Measurements from ENCODE around the gene DCAF12.
"Not testable (repeated sequence)": the region's sequence is repeated elsewhere in the genome, so short reads cannot be mapped to it uniquely, and the experiment has no call there.

The DCAF12 gene

GRCh38 chr9:34069831-34070230 is 56.7 kb downstream of the DCAF12 start:
- DNase-seq (ENCODE audit: low read depth in 2 of 2), result no peak

- DNase-seq (ENCODE audit: low read depth in 2 of 2), result no peak
Observed at GRCh38 chr9:34065541-34065940, 61.0 kb downstream of the DCAF12 start.

- DNase-seq (ENCODE audit: low read depth in 2 of 2), result no peak
Observed at GRCh38 chr9:34059954-34060353, 66.5 kb downstream of the DCAF12 start.

- DNase-seq (ENCODE audit: low read depth in 2 of 2), result no peak
Observed at GRCh38 chr9:34059281-34059680, 67.2 kb downstream of the DCAF12 start.

GRCh38 chr9:34049630-34050384 is 76.7 kb downstream of the DCAF12 start:
- DNase-seq (ENCODE audit: low read depth in 2 of 2), result no peak

DNA sequence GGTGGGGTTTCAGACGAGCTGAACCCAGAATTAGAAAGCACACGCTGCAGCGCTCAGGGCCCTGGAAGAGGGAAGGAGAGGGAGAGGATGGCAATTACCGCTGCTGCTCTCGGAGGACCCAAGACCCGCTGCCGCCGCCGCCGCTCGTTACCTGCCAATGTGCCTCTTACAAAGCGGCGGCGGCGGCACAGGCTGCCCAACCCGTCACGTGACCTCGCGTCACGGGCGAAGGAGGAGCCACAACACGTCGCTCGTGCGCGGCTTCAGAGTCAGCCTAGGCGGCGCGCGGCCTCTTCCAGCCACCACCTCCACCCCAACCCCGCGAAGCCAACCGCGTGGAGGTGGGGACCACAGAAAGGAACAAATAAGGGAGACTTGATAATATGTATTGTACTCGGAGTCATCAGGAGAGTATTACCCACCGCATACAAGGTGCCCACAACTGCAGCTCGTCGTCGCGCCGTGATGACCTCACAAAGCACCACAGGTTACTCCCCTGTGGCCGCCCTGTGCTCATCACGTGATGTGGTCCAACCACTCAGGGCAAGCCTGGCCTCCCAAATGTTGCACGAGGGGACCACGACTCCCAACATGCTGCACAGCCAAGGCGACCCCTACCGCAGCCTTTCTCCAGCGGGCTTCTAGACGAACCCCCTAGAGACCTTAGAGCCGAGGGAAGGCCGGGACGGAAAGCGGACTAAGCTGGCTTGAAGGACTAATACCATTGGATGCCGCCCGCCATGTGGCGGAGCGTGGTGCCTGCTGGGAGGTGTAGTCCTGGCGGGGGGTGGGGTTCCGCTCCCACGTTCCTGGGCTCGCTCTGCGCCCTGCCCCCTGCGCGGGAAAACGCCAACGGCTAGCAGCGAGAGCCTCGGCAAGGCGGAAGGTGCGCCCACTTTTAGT is 77.5 kb downstream of the DCAF12 start, which contains the start of gene UBAP2:
TSS of gene UBAP2 (minus strand) at position 161 of the 903 bp plus-strand sequence. CDS start 31,739 bp downstream, outside the sequence.
- peak; percentile 82 to 90 for DNase-seq (ENCODE audit: low read depth in 2 of 2)

GRCh38 chr9:34047864-34048726 is 78.4 kb downstream of the DCAF12 start:
- DNase-seq (ENCODE audit: low read depth in 2 of 2), result peak; percentile 2 to 23

DNA sequence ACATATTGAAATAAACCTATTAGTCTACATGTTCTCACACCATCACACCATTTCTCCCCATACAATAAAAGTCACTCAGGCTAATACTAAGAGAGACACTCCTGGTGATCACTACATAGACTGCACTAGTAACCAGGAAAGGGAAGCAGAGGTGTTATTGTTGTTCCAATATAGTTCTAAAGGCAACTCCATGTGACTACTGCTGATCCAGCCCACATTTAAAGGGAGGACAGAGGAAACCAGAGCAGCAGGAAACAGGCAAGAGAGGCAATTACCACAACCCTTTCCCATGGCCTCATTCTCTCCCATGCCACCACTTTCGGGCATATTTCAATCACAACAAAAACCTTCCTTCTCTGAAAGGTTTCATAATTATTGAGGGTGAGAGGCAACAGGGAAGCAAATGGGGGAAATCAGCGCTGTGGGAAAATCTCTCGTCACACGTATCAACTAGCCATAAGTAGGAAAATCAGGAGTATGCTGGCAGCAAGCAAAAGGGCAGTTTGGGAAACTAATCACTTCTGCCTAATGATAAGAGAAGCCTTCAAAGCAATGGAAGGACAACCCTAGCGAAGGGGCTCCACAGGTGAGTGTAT is 79.6 kb downstream of the DCAF12 start:
- no peak for DNase-seq (ENCODE audit: low read depth in 2 of 2)

DNA sequence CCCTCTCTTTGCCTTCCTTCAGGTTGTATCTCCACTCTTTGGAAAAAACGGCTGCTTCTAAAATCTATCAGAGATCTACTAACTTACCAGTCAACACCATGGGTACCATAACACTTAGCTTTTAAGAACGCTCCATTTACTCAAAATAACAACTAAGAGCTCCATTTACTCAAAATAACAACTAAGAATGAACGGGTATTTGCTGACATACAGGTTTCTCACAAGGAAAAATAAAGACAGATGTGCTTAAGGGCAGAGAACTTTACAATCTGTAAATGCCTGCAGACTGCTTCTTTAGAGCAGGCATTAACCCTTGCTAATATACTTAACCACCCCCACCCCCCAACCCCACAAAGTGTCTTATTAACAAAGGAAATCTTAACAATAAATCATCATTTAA is 80.6 kb downstream of the DCAF12 start:
- no peak for DNase-seq (ENCODE audit: low read depth in 2 of 2)

DNA sequence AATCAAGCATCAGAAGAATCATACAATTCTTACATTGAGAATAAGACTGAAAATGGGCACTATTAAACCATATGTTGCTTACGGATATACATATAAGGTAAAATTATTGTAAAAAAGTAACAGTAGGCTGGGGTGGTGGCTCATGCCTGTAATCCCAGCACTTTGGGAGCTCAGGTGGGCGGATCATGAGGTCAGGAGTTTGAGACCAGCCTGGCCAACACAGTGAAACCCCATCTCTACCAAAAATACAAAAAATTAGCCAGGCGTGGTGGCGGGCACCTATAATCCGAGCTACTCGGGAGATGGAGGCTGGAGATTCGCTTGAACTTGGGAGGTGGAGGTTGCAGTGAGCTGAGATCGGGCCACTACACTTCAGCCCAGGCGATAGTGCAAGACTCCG is 84.4 kb downstream of the DCAF12 start:
- not testable (repeated sequence) for DNase-seq (ENCODE audit: low read depth in 2 of 2)

- not testable (repeated sequence) for DNase-seq (ENCODE audit: low read depth in 2 of 2)
Observed at GRCh38 chr9:34038851-34039250, 87.6 kb downstream of the DCAF12 start.

DNA sequence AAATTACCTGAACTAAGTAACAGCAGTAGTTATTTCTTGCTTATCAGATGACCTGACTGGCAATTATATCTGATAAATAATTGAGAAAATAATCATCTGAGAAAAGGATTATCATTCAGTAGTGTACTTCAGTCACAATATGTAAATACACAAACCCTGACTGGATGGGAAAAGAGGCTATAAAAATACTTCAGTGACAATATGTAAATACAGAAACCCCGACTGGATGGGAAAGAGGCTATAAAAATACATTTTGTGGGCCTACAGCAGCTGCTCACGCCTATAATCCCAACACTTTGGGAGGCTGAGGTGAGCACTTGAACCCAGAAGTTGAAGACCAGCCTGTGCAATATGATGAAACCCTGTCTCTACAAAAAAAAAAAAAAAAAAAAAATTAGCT is 88.9 kb downstream of the DCAF12 start:
- DNase-seq (ENCODE audit: low read depth in 2 of 2), result no peak

- no peak for DNase-seq (ENCODE audit: low read depth in 2 of 2)
Observed at GRCh38 chr9:34036625-34037024, 89.9 kb downstream of the DCAF12 start.

Data from stimulated activated CD4-positive, alpha-beta T cell treated with anti-CD3 and anti-CD28 coated beads, Interleukin-1b, Interleukin-23, amount 100 ng/mL, for 1 hour (primary cell).